Psoas muscle (tissue), 8 donors: ENCODE results near the gene ANTXR1. TPM values are rescaled to one million over a fixed set of nuclear protein-coding genes. Genes with fewer than 3 reads are reported as not detected.
A peak's percentile ranks its signal among the peaks of the same experiment; 100 is the strongest.

Experiments used
- ATAC-seq, 4 donors: fragments of 200-7000 bp; cut with Tn5 transposase; one replicate each; pipeline ENCODE4 v1.9.1; 2020; ENCODE audit warnings: moderate library complexity in 3 of 4, mild to moderate bottlenecking in 2 of 4
- DNase-seq, 2 donors: peaks; one replicate each; pipeline ENCODE4 v3.0.0-alpha.2; 2020
- H3K27ac ChIP-seq: fragments of 200-600 bp; one replicate; pipeline ENCODE4 v1.8.0; 2022
- H3K27me3 ChIP-seq, 3 donors: fragments of 200-600 bp in 1 of 3; one replicate each; pipeline versions ENCODE4 v1.6.1 to v1.8.0; 2013 to 2022; ENCODE audit warnings: low read length in 2 of 3, mild to moderate bottlenecking in 2 of 3, moderate library complexity in 1 of 3; ENCODE audit not compliant: insufficient read depth in 3 of 3
- H3K36me3 ChIP-seq, 2 donors: fragments of 200-600 bp in 1 of 2; one replicate each; pipeline versions ENCODE4 v1.6.1 to v1.8.0; 2013 to 2022; ENCODE audit warnings: low read depth in 1 of 2, mild to moderate bottlenecking in 1 of 2, moderate library complexity in 1 of 2; ENCODE audit not compliant: insufficient read depth in 1 of 2
- H3K4me1 ChIP-seq: fragments of 200-600 bp; one replicate; pipeline ENCODE4 v1.8.0; 2022
- H3K4me3 ChIP-seq: fragments of 200-600 bp; one replicate; pipeline ENCODE4 v1.8.0; 2022; ENCODE audit warnings: mild to moderate bottlenecking
- H3K9me3 ChIP-seq: fragments of 200-600 bp; one replicate; pipeline ENCODE4 v1.8.0; 2022
- CTCF ChIP-seq: fragments of 200-600 bp; IDR thresholded peaks from one replicate; pipeline ENCODE4 v1.8.0; 2022; ENCODE audit warnings: antibody characterized with exemption
- WGBS, 3 donors: extraction: QIAGEN DNeasy Blood & Tissue Kit; methylation state at CpG; one replicate each; pipeline versions ENCODE4 v1.1.6 to v1.1.7; 2013; 5-methylcytosine and 5-hydroxymethylcytosine counted together
- intact Hi-C, 2 donors: fragments of 100-400 bp; cut with DNase I; formaldehyde crosslinking; loops; one replicate each; pipeline versions ENCODE4 v1.11.0 to v1.14.2; 2022
- polyA plus RNA-seq, 3 donors: library from polyadenylated mRNA; stranded (reverse); fragments of 200-250 nt; gene quantifications; one replicate each; pipeline ENCODE4 v1.2.3, GENCODE V29; 2013
- total RNA-seq, 4 donors: library from RNA; stranded (reverse); fragmentation: NEBNext Ultra II Directional in 2 of 4; extraction: Animal tissue kit (Norgen Biotek cat#: 25700) in 2 of 4; gene quantifications; one replicate each; pipeline versions ENCODE4 v1.2.1 to v1.2.4, GENCODE V29; 2021 to 2023
- donor health status: healthy with polysubstance abuse.
- donor health status: DM: no; HTN: no; CAD: no; lungs with moderate emphysema.
- donor health status: Bipolar disorder and iron deficiency.
- donor health status: healthy.
- donor health status: DM: yes; HTN: yes; CAD: no.
- donor health status: DM: no; HTN: no; CAD: no.
- donor health status: DM: no; HTN: no; CAD: no.
- donor health status: DM: yes; HTN: yes; CAD: no.

The ANTXR1 gene
- total and polyA plus RNA-seq, 7 donors: 3.7 to 24.3 (median 10.9) TPM

GRCh38 chr2:69250981-69251380, 238.0 kb downstream of the ANTXR1 start:
- Histone ChIP-seq H3K27ac (no peak overlapping the region), H3K36me3 (peaks cover 0 to 4% of the 10 kb centered on the region in 2 donors), H3K9me3 (no peaks in the 10 kb centered on the region), H3K4me3 (no peak overlapping the region), H3K27me3 (peaks cover 0 to 4% (median 0%) of the 10 kb centered on the region in 3 donors), H3K4me1 (peaks cover 6% of the 10 kb centered on the region)
- intact Hi-C loops: no loop called here
- TF ChIP-seq CTCF: no peak
- no peak for DNase-seq
- WGBS, 3 donors: 50 to 84% (median 75%) methylated on average over 1 of the region's 1 CpG
- no peak for ATAC-seq

- intact Hi-C loops: no loop called here
- WGBS, 3 donors: 81 to 87% (median 85%) methylated on average over 2 of the region's 2 CpGs
Observed at GRCh38 chr2:69251943-69252342, 239.0 kb downstream of the ANTXR1 start.

GRCh38 chr2:69253112-69253511, 240.1 kb downstream of the ANTXR1 start:
- Histone ChIP-seq H3K4me1 (peaks cover 6% of the 10 kb centered on the region), H3K27me3 (peaks cover 0 to 4% (median 0%) of the 10 kb centered on the region in 3 donors), H3K4me3 (no peak overlapping the region), H3K9me3 (no peaks in the 10 kb centered on the region), H3K27ac (peak overlapping the region; percentile 43), H3K36me3 (no peaks in the 10 kb centered on the region)
- WGBS, 3 donors: 33 to 48% (median 39%) methylated on average over 2 of the region's 2 CpGs
- ATAC-seq (no peak), DNase-seq (no peak)
- intact Hi-C loops: no loop called here
- TF ChIP-seq CTCF: no peak

More at GRCh38 chr2:69251943-69252342, 239.0 kb downstream of the ANTXR1 start:
- Histone ChIP-seq H3K9me3 (no peaks in the 10 kb centered on the region), H3K27me3 (peaks cover 0 to 4% (median 0%) of the 10 kb centered on the region in 3 donors), H3K4me1 (peaks cover 6% of the 10 kb centered on the region), H3K27ac (no peak overlapping the region), H3K4me3 (no peak overlapping the region), H3K36me3 (no peaks in the 10 kb centered on the region)
- no peak for ATAC-seq
- TF ChIP-seq CTCF: no peak
- DNase-seq: no peak

GRCh38 chr2:69253611-69254301, 240.8 kb downstream of the ANTXR1 start:
- Histone ChIP-seq H3K4me1 (peaks cover 6% of the 10 kb centered on the region), H3K9me3 (no peaks in the 10 kb centered on the region), H3K27ac (peak overlapping the region; percentile 43), H3K36me3 (no peaks in the 10 kb centered on the region), H3K27me3 (peaks cover 0 to 4% (median 0%) of the 10 kb centered on the region in 3 donors), H3K4me3 (no peak overlapping the region)
- peak in 1 of 2 donors; percentile 36 for DNase-seq
- 20 to 22% (median 20%) methylated on average over 8 of the region's 8 CpGs for WGBS, 3 donors
- intact Hi-C loops: no loop called here
- no peak for TF ChIP-seq CTCF
- ATAC-seq: peak; percentile 94 to 98 (median 96)
